ENCODE data around the gene ROR1. TPM values are rescaled to one million over a fixed set of nuclear protein-coding genes. Genes with fewer than 3 reads are reported as not detected.

Gene ROR1
- total and polyA plus RNA-seq, 9 of the 15 experiments (the other 6 are each of a cell fraction or from before 2014, with no cell fraction given) = 0.02 TPM; not detected in 8

- intact Hi-C loops (cut with micrococcal nuclease) = no loop called here
- no peaks in the 10 kb centered on the region for H3K36me3 ChIP-seq (ENCODE audit: control insufficient read depth, insufficient read depth, low read length)
- no peaks in the 10 kb centered on the region for H3K79me2 ChIP-seq (ENCODE audit: control insufficient read depth, insufficient read depth, low read length)
- ChIA-PET POLR2A (no interaction called here), CTCF (ENCODE audit: low intra/inter-chr PET ratio) (no interaction called here)
- no peak overlapping the region for H2AFZ ChIP-seq (ENCODE audit: low read depth, low read length)
- no peaks in the 10 kb centered on the region for H4K20me1 ChIP-seq (replicated peaks; ENCODE audit: control insufficient read depth, insufficient read depth, low read length)
- no peaks in the 10 kb centered on the region for H3K9me3 ChIP-seq (replicated peaks; ENCODE audit: control insufficient read depth, insufficient read depth, low read depth, low read length)
- H3K4me2 ChIP-seq (ENCODE audit: insufficient read depth, low read length) = no peak overlapping the region
- H3K9me1 ChIP-seq (ENCODE audit: control insufficient read depth, insufficient read depth, low read length) = no peaks in the 10 kb centered on the region
- FAIRE-seq (no peak), ATAC-seq (no peak), DNase-seq (ENCODE audit: extremely low read depth in 1 of 4, low spot score in 3 of 4) (no peak)
- H3K27me3 ChIP-seq (ENCODE audit: control insufficient read depth in 2 of 2, insufficient read depth in 2 of 2, low read length in 2 of 2) = peaks cover 0 to 14% of the 10 kb centered on the region in 2 experiments; a peak in 2 of 5 replicates
- no peak overlapping the region for H3K4me3 ChIP-seq
- BruUV-seq (replicated peaks) = no TSS peak
- H3K27ac ChIP-seq (ENCODE audit: extremely low read depth, low read depth, low read length) = no peak overlapping the region
- peaks cover 0 to 4% of the 10 kb centered on the region in 2 experiments; a peak in 1 of 5 replicates for H3K4me1 ChIP-seq (replicated peaks in 1 of 2; ENCODE audit: control insufficient read depth in 2 of 2, insufficient read depth in 2 of 2, low read length in 2 of 2)
- H3K9ac ChIP-seq (ENCODE audit: insufficient read depth in 1 of 2, low read depth in 2 of 2, low read length in 2 of 2) = no peak overlapping the region
- 0% methylated on average over 2 of the region's 2 CpGs for WGBS (ENCODE audit: insufficient coverage, low coverage, missing lambda C conversion rate)
- in situ Hi-C loops (cut with MboI) = no loop called here
- TF ChIP-seq PATZ1 (CRISPR knock-in tag; IDR thresholded peaks at IDR 0.05; ENCODE audit: borderline replicate concordance) (no peak), SFPQ (IDR thresholded peaks at IDR 0.05; ENCODE audit: low read depth, low read length) (no peak), ZNF165 (CRISPR knock-in tag; IDR thresholded peaks at IDR 0.05; ENCODE audit: borderline replicate concordance) (no peak), FOXJ3 (CRISPR knock-in tag; IDR thresholded peaks at IDR 0.05) (no peak), ADNP (tag; IDR thresholded peaks at IDR 0.05) (no peak), RBFOX2 (IDR thresholded peaks at IDR 0.05; ENCODE audit: low read depth, low read length) (no peak), NFE2 (IDR thresholded peaks at IDR 0.05; ENCODE audit: low read depth) (no peak), ELK3 (CRISPR knock-in tag; IDR thresholded peaks at IDR 0.05) (no peak), MCM5 (IDR thresholded peaks at IDR 0.05; ENCODE audit: low read depth) (no peak), TCF15 (CRISPR knock-in tag; IDR thresholded peaks at IDR 0.05) (no peak), TOE1 (IDR thresholded peaks at IDR 0.05; ENCODE audit: borderline replicate concordance) (no peak), TOE1 (CRISPR knock-in tag; IDR thresholded peaks at IDR 0.05; ENCODE audit: borderline replicate concordance, low read depth) (no peak), ZNF140 (CRISPR knock-in tag; IDR thresholded peaks at IDR 0.05) (no peak), PHF20 (IDR thresholded peaks at IDR 0.05; ENCODE audit: partially characterized antibody) (no peak), MYC (IDR thresholded peaks at IDR 0.05; ENCODE audit: low read depth, low read length) (no peak), MYC (CRISPR knock-in tag; IDR thresholded peaks at IDR 0.05; ENCODE audit: borderline replicate concordance, low read depth) (no peak)
Observed at GRCh38 chr1:64199154-64199553, 425.3 kb downstream of the ROR1 start.
